HG03342 (cell line): ENCODE measurements around the gene FAM217B.
"Not testable (repeated sequence)": the region's sequence is repeated elsewhere in the genome, so short reads cannot be mapped to it uniquely, and the experiment has no call there.

ENCODE experiments used
- ATAC-seq: cut with Tn5 transposase; IDR thresholded peaks from one replicate; pipeline ENCODE4 v1.9.1; 2021; ENCODE audit warnings: mild to moderate bottlenecking, moderate library complexity; ENCODE audit not compliant: unreplicated experiment

The FAM217B gene

DNA sequence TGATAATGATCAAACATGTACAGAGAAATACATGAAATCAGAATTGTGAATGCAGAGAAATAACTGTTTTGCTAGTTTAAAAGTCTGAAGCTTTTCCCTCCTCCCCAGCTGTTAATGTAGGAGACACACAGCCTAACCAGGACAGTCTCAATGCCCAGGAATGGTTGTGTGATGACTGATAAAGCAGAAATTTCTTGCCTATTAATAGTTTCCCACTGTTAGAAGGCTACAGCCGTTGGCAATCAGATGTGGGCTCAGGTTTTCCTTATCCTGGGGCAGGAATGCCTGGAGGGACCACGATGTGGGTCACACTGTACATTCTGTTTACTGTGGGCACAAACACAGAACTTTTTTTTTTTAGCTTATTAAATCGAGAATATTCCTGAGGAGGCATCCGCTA lies 2.0 kb upstream of the FAM217B start:
- ATAC-seq = no peak

DNA sequence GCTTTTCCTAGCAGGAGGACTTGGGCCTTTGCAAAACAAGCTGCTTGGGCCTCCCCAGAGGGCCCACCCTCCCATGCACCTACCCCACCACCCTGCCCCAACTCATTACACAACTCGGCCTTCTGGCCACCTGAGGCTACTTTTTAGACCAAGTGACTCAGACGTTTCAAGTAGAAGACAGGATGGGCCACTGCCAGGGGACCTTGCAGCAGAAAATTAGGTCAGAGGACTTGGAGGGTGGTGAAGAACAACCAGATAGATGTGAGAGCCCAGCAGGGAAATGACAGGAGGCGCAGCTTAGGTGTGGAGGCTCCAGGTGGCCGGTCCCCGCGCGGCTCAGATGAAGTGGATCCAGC lies 1.5 kb upstream of the FAM217B start:
- ATAC-seq = no peak

GRCh38 chr20:59939052-59939878 lies 924 bp upstream of the FAM217B start:
- ATAC-seq = no peak

DNA sequence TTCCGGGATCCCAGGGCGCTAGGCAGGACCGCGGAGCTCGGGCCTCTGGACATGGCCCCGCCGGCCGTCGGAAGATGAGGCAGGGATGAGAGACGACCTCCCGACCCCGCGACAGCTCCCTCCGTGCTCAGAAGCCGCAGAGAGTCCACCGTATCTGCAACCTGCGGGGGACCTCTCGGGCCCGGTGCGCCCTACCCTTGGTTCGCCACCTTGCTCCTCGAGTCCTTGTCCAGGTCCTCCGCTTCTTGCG lies 385 bp upstream of the FAM217B start:
- peak; percentile 30 for ATAC-seq

DNA sequence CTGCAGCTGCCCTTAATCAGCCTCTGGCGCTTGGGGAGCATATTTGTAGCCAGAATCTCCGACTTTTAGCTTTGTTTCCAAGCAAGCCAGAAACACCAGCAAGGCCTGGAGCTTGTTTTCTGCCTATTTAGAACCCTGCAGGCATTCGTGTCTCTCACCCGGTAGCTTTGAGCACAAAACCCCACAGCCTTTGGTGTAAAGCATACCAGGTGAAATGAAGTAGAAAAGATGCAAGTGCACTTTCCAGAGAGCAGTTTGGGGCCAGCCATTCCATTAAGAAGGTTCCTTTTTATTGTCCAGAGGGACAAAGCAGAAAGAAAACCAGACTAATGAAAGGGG lies 736 bp downstream of the FAM217B start:
- peak; percentile 2 for ATAC-seq

DNA sequence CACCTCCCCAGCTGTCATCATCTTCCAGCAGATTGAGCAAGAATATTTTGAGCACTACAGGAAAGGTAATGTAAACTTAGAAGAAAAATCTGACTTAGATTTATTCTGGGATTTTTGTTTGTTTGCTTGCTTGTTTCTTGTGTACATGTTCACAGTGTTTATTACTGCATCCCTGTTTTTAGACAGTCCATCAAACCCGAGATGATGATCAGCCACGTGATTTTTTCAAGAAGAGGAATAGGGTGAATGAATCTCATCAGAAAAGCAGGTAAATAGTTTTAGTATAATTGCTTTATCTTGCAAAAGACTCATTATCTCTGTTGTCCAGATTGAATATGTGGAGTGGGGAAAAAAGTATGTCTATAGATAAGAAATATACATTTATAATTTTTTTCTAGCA lies 2.1 kb downstream of the FAM217B start:
- ATAC-seq = no peak

GRCh38 chr20:59944726-59945125 lies 4.5 kb downstream of the FAM217B start:
- ATAC-seq = no peak

- ATAC-seq = no peak
Observed at GRCh38 chr20:59945175-59945574, 5.0 kb downstream of the FAM217B start.

DNA sequence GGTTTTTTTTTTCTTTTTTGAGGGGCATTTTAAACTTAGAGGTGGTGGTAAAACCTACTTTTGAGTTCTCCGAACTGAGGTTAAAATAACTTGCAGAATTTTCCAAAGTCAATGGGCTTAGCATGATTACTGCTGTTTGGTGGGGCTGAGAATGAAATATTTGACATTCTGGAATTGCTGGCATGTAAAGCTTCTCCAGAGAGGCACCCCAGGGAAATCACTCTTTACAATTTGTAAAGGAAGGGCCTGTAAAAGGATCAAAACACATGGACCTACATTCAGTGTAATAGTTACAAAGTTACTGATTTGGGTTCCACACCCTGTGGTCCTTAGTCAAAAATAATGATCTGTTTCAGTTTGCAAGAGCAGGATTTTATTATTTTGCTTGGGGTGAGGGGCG lies 5.5 kb downstream of the FAM217B start:
- ATAC-seq = no peak

GRCh38 chr20:59947376-59947775 lies 7.2 kb downstream of the FAM217B start:
- no peak for ATAC-seq

DNA sequence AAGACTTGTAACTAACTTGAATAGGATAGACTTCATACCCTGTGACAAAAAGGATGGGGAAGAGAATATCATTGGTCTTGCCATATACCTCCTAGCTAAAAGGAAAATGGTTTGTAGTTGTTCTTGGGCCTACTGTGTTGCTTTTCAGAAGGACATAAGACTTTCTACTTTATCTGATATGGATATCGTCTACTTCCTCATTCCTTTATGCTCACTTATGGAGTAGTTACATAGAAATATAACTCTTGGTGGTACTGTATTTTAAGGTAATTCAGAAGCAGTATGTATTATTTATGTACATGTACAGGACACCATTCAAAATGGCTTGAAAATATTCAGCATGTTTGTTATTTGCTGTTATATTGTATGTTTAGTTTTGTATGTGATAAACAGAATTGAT lies 8.0 kb downstream of the FAM217B start:
- no peak for ATAC-seq

- ATAC-seq = no peak
Observed at GRCh38 chr20:59948828-59949720, 8.9 kb downstream of the FAM217B start.

- no peak for ATAC-seq
Observed at GRCh38 chr20:59949911-59950310, 9.7 kb downstream of the FAM217B start.

GRCh38 chr20:59954718-59955117 lies 14.5 kb downstream of the FAM217B start:
- ATAC-seq = no peak

- no peak for ATAC-seq
Observed at GRCh38 chr20:59955131-59955796, 15.1 kb downstream of the FAM217B start.

- ATAC-seq = not testable (repeated sequence)
Observed at GRCh38 chr20:59957568-59957967, 17.4 kb downstream of the FAM217B start.

GRCh38 chr20:59958123-59958522 lies 17.9 kb downstream of the FAM217B start, which contains the start of gene CDH26:
Gene CDH26 (plus strand): TSS chr20:59958423. CDS start chr20:59958727, 304 bp downstream.
- no peak for ATAC-seq

DNA sequence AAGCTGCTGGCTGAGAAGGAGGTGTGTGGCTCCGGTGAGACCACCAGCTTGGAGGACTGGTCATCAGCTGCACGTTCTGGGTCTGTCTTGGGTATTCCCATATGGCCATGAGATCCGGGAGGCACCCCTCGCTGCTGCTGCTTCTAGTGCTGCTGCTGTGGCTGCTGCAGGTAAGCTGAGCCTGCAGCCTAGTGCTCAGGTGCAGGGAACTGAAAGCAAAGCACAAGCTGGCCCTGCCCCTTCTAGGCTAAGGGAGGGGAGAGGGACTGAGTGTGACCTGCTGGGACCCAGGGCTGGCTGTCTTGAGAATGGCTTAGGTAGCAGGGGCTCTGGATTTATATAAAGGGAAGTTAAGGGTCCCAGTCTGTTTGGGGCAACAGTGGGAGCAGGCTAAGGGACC lies 18.4 kb downstream of the FAM217B start:
- no peak for ATAC-seq

GRCh38 chr20:59961423-59961822 lies 21.2 kb downstream of the FAM217B start:
- ATAC-seq = no peak

DNA sequence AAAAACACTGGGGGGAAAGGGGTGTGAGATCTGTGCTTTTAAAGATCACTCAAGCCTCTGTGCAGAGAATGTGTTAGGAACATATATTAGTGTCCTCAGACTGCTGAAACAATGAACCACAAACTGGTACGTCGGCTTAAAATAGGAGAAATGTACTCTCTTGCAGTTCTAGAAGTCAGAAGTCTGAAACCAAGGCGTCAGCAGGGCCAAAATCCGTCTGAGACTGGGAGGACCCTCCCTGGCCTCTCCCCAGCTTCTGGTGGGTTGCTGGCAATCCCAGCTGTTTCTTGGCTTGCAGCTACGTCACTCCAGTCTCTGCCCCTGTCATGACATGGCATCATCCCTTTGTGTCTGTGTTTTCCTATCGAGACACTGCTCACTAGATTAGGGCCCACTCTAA lies 22.0 kb downstream of the FAM217B start:
- ATAC-seq = no peak

DNA sequence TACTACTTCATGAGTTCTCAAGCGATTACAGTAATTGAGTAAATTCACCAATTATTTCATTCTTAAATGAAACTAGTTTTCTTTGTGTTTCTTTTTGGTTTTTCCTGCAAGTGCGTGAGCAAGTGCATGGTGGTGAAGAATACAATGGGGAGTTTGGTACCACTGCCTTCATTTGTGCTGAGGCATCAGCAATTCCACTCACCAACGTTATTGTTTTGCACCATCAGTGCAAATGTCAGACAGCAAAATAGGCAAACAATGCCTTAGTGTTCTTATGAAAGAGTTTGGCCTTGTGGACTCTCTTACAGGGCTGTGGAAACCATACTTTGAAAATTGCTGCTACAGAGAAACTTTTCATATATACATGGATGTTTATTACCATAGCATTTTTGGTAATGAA lies 26.2 kb downstream of the FAM217B start:
- ATAC-seq = no peak

DNA sequence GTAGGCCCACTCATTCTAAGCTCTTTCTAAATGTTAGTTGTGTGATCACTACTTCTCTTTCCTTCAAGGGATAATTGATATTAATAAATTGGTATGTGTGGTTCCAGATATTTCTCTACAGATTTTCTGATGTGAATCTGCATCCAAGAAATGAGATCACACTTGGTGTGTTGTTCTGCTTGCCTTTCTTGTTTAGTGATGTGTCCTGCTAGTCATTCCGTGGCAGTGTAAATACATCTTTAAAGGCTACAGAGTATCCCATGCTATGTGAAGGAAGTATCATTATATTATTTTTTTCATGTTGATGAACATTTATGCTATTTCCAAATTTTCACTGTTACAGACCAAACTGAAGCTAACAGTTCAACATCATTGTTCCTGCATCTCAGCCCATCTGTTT lies 31.2 kb downstream of the FAM217B start:
- ATAC-seq = no peak
